Measurements from ENCODE around the gene PAPSS2.

The PAPSS2 gene

DNA sequence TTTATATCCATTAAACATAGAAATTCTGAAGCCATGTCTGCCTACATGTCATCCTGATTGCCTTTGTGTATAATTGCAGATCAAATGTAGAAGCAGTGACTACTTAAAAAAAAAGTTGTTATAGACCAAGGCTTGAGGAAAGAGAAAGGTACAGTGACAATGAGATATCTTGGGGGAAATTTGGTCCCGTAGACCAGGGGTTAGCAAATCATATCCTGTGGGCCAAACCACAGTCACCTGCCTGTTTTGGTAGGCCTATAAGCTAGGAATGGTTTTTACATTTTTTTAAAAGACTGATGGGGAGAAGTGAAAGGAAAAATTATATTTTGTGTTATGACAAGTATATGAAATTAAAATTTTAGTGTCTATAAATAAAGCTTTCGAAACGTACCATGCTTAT is 12.9 kb downstream of the PAPSS2 start:
- DNase-seq, result no peak

DNA sequence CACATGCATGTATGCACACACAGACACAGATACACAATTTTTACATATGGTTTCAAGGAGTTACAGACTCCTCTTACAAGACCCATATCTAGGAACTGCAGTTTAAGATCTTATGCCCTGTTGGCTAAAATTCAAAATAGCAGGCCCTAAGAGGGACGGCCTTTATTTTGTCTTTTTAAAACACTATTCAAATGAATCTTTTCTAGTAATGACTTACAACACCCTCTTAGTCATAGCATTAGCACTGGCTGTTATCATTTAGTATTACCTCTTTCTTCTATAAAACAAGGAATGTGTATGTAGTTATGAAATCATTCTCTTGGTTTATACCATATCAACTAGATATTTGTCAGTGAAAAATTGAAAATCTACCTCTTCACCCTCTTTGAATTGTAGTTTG is 15.3 kb downstream of the PAPSS2 start:
- no peak for DNase-seq

DNA sequence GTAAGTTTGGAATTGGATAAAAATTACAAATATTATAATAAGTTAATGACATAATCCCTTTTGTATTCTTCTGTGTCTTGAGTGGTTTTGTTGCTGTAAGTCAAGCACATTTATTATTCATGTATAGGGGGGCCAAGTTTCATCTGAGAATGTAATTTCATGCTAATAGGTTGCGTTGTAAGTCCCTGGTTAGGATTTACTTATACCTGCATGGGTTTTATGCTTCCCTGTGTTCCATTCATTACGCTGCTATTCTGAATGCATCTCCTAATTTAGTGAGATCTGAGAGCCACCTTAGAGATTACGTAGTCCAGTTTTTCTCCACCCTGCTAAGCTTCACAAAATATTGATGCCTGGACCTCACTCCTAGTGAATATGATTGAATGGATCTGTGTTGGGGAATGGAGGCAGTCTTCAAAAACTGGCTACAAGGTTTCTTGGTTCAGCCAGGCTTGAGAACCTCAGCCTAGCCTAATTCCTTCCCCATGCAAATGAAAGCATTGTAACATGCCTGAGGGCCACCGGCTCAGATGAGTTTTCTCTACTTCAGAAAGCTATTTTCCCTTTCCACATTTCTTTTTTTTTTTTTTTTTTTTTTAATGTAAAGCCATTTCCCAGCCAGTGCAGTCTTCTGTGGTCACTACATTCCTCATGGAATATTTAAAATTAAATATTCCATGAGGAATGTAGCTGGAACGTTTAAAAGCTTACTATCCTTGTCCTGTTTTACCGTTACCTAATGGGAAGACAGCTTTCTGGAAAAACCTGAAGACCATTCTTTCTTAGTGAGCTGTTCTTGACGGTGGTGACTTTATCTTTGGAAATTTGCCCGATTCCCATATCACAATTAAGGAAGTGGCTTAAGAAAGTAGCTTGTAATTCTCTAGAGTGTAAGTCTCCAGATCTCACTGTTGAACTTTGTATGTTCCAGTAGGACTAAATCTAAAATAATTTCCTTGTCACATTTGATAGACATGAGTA is 16.0 kb downstream of the PAPSS2 start:
- no peak for DNase-seq

DNA sequence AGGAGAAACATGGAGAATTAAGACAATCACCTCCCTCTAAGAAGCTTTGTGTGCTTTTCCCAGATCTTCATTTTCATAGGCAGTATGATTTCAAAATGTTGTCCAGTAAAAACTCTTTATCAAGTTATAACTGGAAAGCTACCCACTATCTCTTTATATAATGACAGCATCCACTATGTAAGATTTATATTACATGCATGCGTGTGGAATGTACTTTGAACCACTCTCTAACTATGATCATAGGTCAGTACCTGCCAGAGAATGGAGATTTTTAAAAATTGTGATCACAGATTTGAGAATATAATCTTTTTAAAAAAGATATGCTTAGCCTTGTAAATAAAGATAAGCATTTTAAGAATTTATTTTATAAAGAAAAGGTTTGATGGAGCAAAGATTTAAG is 17.9 kb downstream of the PAPSS2 start:
- DNase-seq, result no peak

DNA sequence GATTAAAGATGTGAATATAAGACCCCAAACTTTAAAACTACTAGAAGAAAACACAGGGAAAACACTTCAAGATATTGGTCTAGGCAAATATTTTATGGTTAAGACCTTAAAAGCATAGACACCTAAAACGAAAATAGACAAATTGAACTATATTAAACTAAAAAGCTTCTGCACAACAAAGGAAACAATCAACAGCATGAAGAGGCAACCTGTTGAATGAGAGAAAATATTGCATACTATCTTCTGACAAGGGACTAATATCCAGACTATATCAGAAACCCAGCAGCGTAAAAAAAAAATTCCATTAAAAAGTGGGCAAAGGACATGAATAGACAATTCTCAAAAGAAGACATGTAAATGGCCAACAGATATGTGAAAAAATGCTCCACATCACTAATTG is 18.6 kb downstream of the PAPSS2 start:
- no peak for DNase-seq

DNA sequence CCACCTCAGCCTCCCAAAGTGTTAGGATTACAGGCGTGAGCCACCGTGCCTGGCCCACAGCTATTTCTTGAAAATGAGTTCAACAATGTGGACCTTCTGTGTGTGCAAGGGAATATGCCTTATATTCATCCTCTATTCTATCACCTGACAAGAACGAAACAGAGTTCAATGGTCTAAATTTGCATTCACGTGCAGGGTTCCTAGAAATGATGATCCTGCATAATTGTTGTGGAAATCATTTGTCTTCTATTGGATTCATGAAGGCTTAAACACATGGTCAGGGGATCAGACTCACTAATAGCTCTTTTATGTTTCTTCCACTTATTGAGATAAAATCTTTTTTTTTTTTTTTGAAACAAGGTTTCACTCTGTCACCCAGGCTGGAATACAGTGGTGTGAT is 23.7 kb downstream of the PAPSS2 start:
- DNase-seq, result no peak

DNA sequence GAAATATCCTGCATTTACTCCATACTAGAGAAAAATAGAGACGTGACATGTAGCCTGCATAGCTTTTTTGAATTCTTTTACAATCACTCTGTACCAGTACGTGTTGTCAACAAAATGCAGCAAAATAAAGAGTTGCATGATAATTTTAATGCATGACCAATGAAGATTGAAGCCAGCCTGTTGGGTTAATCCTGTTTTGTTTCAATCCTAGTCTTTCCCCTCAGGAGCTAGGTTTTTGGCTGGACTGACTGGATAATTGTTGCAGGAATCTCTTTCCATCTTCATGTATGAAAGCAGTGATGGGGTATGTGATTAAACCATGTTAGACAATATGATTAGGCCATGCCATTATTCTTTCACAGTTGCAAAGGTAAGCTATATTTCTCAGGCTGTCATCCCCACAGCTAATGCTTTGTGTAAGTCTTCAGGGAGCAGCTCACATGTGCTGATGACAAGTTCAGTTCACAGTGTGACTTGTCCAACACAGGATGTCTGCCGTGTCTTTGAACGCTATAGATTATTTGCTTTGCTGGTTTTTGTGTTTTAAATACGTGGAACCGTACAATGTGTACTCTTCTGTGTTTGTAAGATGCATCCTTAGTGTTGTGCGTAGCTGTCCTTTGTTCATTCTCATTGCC is 24.4 kb downstream of the PAPSS2 start:
- DNase-seq, result no peak

DNA sequence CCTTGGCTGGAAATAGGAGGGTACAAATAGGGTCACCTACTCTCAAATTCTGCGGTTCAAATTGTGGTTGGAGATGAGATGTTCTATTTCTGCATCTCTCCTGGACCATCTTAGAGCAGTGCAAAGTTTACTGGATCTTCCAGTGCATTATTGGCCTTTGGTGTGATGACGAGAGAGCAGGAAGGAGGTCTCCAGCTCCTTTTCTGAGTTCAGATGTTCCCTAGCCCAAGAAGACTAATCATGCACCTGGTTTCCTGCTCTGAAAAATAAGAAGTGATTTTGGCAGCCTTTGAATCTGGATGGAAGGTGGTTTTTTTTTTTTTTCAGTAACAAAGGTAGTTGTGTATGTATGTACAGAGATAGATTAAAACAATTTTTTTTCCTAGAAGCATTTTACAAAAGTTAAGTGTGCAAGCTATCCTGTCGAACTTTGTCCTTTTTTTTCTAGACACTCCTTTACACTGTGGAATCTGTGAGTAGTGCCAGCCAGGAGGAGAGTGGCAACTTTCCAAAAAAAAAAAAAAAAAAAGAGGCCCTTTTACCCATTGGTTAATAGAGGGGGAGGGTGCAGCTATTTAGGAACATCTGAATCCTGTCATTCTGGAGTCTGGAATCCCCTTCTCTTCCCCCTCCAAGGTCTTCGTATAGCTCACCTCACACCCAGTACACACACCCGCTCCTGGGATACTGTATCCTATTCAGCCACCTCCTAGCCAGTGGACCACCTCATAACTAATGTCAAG is 26.3 kb downstream of the PAPSS2 start:
- DNase-seq, result no peak

DNA sequence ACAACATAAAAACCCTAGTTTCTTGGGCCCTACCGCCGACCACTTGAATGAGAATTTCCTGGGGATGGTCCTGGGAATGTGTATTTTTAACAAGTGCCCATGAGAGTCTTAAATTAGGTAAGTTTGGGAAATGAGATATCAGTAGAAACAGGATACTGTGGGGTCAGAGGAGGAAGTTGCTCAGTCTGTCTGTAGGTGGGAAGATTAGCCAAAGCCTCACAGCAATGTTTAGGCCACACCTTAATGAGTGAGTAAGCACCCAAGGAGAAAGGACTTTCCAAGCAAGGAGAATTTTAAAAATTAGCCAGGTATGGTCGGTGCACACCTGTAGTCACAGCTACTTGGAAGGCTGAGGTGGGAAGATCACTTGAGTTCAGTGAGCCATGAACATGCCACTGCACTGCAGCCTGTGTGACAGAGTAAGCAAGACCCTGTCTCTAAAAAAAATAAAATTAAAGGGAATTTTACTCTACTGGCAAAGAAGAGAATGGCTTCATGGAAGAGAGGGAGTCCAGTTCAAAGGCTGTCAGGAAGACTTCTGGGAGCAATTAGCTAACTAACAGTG is 31.9 kb downstream of the PAPSS2 start:
- no peak for DNase-seq

DNA sequence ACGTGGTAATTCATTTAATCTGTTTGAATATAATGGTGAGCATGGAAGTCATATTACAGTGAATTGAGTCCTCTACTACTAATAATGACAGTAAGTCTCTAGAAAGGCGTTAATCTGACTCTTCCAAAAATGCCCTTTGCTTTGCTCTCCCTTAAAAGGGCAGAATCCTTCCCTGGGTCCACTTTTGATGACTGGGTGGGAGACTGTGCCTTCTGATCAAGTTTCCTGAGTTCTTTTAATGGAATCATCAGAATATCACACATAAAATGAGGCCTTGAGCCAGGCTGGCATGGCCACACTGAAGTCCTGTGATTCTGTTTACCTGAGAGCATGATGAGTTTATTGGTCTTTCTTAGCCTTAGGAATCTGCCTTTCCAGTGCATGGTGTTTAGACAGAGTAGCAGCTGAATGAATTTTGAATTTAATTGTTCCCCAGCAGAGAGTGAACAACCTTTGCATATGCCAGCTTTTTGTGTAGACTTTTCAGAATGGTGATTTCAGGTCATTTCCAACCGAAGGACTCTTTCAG is 33.3 kb downstream of the PAPSS2 start:
- DNase-seq, result no peak

DNA sequence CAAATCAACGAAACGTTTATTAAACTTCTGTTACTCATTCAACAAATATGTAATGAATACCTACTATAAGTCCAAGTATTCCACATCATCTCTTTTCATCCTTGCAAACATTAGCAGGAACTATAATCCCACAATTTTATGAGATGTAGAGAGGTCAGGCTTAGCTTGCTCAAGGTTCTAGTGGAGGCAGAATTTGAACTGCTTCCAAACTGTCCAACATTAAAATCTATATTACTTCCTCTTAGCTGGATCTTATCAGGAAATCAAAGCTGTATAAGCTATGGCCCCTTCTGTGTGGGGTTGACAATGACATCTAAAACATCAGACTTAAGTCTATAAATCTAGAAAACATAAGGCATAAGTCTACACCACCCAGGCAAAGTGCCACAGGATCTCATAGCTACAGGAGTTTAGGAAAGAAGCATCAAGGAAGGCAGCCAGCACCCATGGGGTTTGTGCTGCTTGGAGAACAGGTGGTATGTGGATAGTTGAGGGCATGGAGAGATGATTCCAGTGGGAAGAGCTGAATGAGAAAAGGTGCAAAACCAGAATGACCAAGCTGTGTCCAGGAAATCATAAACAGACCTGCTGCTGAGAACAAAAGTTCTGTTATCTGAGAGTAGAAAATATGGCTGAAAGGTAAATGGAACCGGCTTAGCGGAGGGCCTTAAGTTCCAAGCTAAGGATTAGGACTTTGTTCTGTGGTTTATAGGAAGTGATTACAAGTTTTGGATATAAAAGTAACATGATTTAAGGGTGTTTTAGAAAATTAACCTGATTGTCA is 34.5 kb downstream of the PAPSS2 start:
- DNase-seq, result no peak

DNA sequence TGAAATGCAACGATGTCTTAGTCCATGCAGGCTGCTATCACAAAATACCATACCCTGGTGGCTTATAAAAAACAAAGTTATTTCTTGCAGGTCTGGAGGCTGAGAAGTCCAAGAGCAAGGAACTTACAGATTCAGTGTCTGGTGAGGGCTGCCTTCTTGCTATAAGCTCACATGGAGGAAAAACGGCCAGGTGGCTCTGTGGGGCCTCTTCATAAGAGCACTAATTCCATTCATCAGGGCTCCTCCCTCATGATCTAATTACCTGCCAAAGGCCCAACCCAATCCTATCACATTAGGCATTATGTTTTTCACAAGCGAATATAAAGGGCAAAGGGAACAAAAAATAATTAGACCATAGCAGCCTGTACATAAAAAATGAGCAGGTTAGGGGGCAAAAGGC is 35.4 kb downstream of the PAPSS2 start:
- DNase-seq, result no peak

DNA sequence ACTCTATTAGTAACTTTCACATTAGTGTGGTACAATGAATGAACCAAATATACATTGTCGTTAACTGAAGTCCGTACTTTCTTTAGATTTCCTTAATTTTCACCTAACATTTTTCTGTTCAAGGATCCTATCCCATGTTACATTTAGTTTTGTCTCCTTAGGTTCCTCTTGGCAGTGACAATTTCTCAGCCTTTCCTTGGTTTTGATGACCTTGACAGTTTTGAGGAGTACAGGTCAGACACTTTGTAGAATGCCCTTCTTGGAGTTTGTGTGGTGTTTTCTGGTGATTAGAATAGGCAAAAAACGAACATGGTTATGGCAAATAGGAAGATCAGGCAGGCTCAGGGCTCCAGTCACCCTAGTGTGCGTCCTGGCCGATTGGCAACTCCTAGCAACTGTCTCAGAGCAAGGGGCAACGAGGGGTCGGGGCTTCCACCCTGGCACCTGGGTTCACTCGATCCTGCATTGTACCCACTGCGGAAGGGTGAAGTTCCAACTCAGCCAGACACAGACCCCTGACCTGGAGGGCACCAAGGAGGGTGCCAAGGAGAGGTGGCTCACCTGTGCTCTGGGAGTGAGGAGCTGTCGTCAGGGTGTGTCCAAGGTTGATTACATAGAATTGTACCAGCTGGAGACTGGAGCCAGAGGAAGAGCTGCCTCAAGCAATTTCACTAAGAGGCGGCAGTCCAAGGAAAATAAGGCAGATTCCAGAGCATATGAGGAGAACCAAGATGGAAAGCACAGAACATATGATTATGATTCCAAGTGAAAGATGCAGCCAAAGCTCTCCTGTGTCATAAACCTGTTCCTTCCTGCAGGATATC is 37.5 kb downstream of the PAPSS2 start:
- DNase-seq, result no peak

DNA sequence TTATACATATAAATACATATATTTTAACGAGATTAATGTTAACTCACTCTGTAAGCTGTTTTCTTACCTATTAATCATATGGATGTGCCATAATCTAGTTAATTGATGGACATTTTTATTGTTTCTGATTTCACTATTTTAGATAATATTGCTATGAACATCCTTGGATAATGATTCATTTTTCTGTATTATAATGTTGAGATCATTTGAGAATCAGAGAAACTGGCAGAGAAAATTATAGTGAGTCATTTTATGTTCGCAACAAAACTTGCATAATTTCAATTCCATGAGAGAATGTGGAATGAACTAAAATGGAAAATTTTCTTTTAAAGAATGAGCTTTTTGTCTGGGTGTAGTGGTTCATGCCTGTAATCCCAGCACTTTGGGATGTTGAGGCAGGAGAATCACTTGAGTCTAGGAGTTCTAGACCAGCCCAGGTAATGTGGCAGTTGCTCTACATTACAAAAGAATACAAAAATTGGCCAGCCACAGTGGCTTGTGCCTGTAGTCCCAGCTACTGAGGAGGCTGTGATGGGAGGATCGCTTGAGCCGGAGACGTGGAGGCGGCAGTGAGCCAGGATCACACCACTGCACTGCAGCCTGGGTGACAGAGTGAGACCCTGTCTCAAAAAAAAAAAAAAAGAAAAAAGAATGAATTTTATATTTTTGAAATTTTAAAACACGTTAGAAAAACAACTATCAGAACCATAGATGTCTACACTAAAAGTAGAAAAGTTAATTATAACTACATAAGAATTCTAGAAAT is 40.5 kb downstream of the PAPSS2 start:
- DNase-seq, result no peak

DNA sequence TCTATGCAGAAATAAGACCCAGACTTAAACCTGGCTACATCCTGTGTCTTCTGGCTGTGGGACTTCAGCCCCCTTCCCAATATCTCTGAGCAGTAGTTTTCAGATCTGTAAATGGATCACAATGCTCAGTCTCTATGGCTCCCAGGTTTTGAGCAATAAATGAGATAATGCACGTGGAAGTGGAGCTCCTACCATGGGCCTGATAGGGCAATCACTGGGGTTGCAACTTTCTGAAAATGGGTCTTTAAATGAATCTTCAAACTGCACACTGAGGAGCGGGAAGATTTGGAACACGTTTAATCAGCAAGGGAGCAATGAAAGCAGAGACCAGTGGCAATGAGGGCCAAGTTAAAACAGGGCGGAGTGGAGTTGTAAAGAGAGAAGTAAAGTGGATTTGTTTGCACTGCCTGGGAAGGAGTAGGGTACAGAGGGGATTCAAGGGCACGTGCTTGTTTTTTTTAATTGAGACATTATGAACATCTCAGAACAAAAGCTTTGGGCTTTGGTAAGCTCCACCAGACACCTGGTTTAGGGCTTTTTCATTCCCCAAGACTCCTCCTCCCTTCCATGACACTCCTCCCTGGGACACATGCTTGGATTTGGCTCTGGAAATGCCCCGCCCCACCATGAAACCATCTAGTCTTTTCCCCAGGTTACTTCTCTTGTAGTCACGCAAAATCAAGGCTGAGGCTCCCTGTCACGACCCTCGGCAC is 42.7 kb downstream of the PAPSS2 start:
- no peak for DNase-seq

DNA sequence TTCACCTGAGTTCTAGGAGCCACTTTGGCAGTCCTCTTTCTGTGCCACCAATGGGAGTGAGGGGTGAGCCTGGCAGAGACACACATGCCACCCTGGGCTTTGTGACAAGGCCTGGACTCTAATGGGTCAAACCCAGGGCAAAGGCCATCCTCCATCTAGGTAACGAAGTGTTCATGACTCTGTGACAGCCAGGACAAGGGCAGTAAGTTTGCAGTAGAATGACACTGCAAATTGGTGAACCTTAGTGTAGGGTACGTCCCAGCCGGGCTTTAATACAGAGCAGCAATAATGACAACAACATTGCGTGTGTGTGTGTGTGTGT is 43.3 kb downstream of the PAPSS2 start:
- DNase-seq, result no peak

DNA sequence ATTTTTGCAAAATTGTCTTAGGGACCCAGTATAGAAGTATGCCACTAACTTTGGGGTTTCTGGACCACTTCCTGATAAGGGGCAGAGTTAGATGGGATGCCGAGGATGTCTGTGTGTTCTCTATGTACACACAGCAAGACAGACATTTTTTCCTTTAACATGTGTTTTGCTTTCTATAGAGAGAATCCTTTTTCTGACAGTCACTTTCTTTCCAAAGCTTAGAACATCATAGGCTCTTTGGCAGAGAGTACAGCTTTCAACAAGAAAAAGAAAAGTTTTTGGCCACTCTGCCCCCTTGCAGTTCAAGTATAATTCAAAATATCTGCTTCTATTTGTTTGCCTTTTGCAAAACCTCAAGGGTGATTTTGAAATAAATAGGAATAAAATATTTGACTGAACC is 44.1 kb downstream of the PAPSS2 start:
- DNase-seq, result no peak

DNA sequence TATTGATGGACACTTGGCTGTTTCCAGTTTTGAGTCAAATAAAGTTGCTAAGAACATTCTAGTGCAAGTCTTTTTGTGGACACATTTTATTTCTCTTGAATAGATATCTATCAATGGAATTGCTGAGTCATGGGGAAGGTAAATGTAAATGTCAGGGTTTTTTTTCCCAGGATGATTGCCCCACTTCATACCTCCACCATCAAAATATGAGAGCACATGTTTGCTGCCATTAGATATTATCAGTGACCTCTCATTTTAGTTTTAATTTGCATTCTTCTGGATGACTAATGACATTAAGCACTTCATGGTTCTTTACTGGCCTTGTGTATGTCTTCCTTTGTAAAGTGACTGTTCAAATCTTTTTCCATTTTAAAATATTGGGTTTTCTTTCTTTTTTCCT is 45.7 kb downstream of the PAPSS2 start:
- no peak for DNase-seq

DNA sequence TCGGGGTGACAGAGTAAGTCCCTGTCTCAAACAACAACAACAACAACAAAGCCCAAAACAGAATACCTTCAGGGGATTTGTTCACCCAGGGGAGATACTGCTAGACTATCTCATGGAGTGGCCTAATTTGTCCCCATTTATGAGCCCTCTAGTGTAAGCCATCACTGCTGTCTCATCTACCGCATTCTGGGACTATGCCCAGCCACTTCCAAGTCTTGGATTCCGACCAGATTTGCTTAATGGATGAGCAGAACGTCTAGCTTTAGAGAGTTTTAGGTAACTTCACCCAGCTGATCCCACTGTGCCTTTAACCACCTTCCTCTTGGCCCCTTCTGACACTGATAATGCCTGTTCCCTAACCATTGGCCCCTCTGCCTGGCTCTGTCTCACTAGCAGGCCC is 47.1 kb downstream of the PAPSS2 start:
- no peak for DNase-seq

DNA sequence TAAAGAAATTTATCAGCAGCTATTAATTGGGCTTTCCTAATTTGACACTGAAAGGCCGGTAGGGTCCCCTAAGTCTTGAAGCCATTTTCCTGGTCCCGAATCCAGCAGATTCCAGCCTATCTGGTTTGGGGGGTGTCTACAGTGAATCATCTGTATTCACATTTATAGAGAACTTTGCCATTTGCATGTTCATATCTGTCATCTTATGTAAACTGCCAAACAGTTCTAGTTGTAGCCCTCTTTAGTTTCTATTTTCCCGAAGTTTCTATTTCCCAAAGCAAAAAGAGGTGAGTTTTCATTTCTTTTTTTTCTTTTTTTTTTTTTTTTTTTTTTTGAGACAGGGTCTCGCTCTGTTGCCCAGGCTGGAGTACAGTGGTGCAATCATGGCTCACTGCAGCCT is 47.6 kb downstream of the PAPSS2 start:
- DNase-seq, result no peak

All from activated CD4-positive, alpha-beta T cell treated with anti-CD3 and anti-CD28 coated beads for 1 hour (primary cell).